ENCODE data around the gene NCAM1.
A peak's percentile ranks its signal among the peaks of the same experiment; 100 is the strongest.

The NCAM1 gene

GRCh38 chr11:113112307-113112706 lies 151.1 kb downstream of the NCAM1 start:
- H3K9me3 ChIP-seq (ENCODE audit: control insufficient read depth, low read length): no peaks in the 10 kb centered on the region
- TF ChIP-seq, protein P1, sequence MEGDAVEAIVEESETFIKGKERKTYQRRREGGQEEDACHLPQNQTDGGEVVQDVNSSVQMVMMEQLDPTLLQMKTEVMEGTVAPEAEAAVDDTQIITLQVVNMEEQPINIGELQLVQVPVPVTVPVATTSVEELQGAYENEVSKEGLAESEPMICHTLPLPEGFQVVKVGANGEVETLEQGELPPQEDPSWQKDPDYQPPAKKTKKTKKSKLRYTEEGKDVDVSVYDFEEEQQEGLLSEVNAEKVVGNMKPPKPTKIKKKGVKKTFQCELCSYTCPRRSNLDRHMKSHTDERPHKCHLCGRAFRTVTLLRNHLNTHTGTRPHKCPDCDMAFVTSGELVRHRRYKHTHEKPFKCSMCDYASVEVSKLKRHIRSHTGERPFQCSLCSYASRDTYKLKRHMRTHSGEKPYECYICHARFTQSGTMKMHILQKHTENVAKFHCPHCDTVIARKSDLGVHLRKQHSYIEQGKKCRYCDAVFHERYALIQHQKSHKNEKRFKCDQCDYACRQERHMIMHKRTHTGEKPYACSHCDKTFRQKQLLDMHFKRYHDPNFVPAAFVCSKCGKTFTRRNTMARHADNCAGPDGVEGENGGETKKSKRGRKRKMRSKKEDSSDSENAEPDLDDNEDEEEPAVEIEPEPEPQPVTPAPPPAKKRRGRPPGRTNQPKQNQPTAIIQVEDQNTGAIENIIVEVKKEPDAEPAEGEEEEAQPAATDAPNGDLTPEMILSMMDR (IDR thresholded peaks at IDR 0.05): no peak
- no peak overlapping the region for H3K4me3 ChIP-seq (ENCODE audit: low read depth, low read length)
- no peak overlapping the region for H3K4me2 ChIP-seq (ENCODE audit: low read length)
- no peak overlapping the region for H3K27ac ChIP-seq
- no peaks in the 10 kb centered on the region for H3K36me3 ChIP-seq (ENCODE audit: control insufficient read depth, insufficient read depth, low read length)
- H3K9ac ChIP-seq: no peak overlapping the region
- no peaks in the 10 kb centered on the region for H3K79me2 ChIP-seq
- H3K4me1 ChIP-seq: no peaks in the 10 kb centered on the region
- H2AFZ ChIP-seq: no peak overlapping the region
- no peaks in the 10 kb centered on the region for H3K27me3 ChIP-seq (ENCODE audit: control insufficient read depth, insufficient read depth, low read length)

DNA sequence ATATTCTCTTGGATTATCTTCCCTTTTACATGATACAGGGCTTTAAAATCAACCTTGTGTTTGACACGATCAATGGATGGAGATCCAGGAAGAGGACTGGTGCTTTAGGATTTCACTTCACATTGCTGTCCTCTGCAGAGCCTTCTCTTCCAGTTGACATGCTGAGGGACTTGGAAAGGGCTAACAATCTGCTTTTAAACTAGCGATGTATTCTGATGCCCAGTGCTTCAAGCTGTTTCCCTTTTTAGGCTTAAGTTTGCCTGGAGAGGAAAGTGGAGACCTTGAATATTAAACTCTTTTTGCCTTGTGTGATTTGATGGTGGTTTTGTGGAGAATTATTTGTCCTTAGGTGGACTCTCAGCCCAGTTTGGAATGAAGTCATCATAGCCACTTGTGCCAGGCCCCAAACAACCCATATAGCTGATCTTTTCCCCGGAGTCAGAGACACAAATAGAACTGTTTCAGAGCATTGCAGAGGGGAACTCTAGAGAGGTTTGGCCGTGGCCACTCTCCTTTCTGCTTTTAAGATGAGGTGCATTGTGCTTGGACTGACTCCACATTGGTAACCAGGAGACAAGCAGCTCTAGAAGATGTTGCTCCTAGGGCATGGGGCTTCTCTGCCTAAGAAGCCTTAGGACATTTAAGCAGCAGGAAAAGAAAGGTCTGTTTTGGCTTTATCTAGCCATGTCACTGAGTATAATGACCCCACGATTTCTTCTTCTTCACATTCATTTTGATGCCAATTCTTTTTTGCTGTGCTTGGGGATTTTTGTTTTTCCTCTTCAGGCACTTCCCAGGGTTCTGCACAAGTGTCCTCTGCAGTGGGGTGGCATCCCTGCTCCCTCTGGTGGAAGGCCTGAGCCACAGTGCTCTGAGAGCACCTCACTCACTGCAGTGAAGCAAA lies 152.8 kb downstream of the NCAM1 start:
- no peak overlapping the region for H3K27ac ChIP-seq
- TF ChIP-seq, protein P1 (IDR thresholded peaks at IDR 0.05): peak; percentile 45
- no peaks in the 10 kb centered on the region for H3K27me3 ChIP-seq (ENCODE audit: control insufficient read depth, insufficient read depth, low read length)
- no peak overlapping the region for H3K4me2 ChIP-seq (ENCODE audit: low read length)
- H3K36me3 ChIP-seq (ENCODE audit: control insufficient read depth, insufficient read depth, low read length): no peaks in the 10 kb centered on the region
- H3K4me1 ChIP-seq: no peaks in the 10 kb centered on the region
- no peak overlapping the region for H3K9ac ChIP-seq
- H3K4me3 ChIP-seq (ENCODE audit: low read depth, low read length): no peak overlapping the region
- H3K79me2 ChIP-seq: no peaks in the 10 kb centered on the region
- no peaks in the 10 kb centered on the region for H3K9me3 ChIP-seq (ENCODE audit: control insufficient read depth, low read length)
- no peak overlapping the region for H2AFZ ChIP-seq

DNA sequence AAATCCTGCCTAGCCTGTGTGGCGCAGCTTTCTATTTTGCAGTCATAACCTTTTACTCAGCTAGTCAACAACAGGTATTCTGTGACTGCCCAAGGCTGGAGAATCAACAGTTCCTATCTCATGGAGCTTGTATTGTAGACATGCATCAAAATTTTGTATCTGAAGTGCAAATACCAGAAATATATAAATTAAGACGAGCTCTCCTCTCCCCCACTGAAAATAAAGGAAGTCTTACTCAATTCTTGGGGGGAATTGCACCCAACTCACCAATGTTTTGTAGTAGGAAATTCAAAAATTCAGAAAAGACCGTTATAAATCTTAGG lies 153.4 kb downstream of the NCAM1 start:
- no peak overlapping the region for H3K4me2 ChIP-seq (ENCODE audit: low read length)
- H3K27me3 ChIP-seq (ENCODE audit: control insufficient read depth, insufficient read depth, low read length): no peaks in the 10 kb centered on the region
- H3K4me3 ChIP-seq (ENCODE audit: low read depth, low read length): no peak overlapping the region
- no peak overlapping the region for H3K27ac ChIP-seq
- no peaks in the 10 kb centered on the region for H3K9me3 ChIP-seq (ENCODE audit: control insufficient read depth, low read length)
- no peaks in the 10 kb centered on the region for H3K79me2 ChIP-seq
- H2AFZ ChIP-seq: no peak overlapping the region
- H3K4me1 ChIP-seq: no peaks in the 10 kb centered on the region
- TF ChIP-seq, protein P1 (IDR thresholded peaks at IDR 0.05): no peak
- H3K36me3 ChIP-seq (ENCODE audit: control insufficient read depth, insufficient read depth, low read length): no peaks in the 10 kb centered on the region
- no peak overlapping the region for H3K9ac ChIP-seq

DNA sequence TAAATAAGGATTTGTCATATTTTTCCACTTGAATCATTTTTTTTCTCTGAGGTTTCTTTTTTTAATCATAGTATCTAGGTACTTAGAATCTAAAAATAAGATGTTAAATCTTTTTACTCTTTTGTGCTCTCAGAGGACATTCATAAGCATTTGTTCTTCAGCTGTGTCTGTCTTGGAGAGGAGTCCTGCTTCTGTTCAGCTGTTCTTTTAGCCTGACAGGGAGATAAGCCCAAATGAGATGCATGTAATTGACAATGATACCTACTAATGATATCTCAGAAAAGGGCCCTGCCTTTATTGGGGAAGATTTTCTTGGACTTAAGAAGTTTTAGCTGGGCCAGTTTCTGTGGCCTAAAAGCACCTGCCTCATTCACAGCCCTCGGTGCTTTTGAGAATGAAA lies 156.9 kb downstream of the NCAM1 start:
- Histone ChIP-seq H3K79me2 (no peaks in the 10 kb centered on the region), H3K4me1 (no peaks in the 10 kb centered on the region), H3K27ac (no peak overlapping the region)

More for the DNA sequence above, 156.9 kb downstream of the NCAM1 start:
- Histone ChIP-seq H3K4me3 (ENCODE audit: low read depth, low read length) (no peak overlapping the region), H2AFZ (no peak overlapping the region), H3K4me2 (ENCODE audit: low read length) (no peak overlapping the region), H3K9ac (no peak overlapping the region), H3K27me3 (ENCODE audit: control insufficient read depth, insufficient read depth, low read length) (no peaks in the 10 kb centered on the region), H3K36me3 (ENCODE audit: control insufficient read depth, insufficient read depth, low read length) (no peaks in the 10 kb centered on the region), H3K9me3 (ENCODE audit: control insufficient read depth, low read length) (no peaks in the 10 kb centered on the region)
- TF ChIP-seq, protein P1 (IDR thresholded peaks at IDR 0.05): no peak
